ENCODE results near the gene NCEH1. TPM values are rescaled to one million over a fixed set of nuclear protein-coding genes. Genes with fewer than 3 reads are reported as not detected.
A peak's percentile ranks its signal among the peaks of the same experiment; 100 is the strongest.
"Not testable (repeated sequence)": the region's sequence is repeated elsewhere in the genome, so short reads cannot be mapped to it uniquely, and the experiment has no call there.

The NCEH1 gene, protein sequence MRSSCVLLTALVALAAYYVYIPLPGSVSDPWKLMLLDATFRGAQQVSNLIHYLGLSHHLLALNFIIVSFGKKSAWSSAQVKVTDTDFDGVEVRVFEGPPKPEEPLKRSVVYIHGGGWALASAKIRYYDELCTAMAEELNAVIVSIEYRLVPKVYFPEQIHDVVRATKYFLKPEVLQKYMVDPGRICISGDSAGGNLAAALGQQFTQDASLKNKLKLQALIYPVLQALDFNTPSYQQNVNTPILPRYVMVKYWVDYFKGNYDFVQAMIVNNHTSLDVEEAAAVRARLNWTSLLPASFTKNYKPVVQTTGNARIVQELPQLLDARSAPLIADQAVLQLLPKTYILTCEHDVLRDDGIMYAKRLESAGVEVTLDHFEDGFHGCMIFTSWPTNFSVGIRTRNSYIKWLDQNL
- 4.3 and 4.7 TPM in 2 replicates for total RNA-seq (2014; rRNA removed; shearing (Covaris generic); ENCODE audit: low replicate concordance)

DNA sequence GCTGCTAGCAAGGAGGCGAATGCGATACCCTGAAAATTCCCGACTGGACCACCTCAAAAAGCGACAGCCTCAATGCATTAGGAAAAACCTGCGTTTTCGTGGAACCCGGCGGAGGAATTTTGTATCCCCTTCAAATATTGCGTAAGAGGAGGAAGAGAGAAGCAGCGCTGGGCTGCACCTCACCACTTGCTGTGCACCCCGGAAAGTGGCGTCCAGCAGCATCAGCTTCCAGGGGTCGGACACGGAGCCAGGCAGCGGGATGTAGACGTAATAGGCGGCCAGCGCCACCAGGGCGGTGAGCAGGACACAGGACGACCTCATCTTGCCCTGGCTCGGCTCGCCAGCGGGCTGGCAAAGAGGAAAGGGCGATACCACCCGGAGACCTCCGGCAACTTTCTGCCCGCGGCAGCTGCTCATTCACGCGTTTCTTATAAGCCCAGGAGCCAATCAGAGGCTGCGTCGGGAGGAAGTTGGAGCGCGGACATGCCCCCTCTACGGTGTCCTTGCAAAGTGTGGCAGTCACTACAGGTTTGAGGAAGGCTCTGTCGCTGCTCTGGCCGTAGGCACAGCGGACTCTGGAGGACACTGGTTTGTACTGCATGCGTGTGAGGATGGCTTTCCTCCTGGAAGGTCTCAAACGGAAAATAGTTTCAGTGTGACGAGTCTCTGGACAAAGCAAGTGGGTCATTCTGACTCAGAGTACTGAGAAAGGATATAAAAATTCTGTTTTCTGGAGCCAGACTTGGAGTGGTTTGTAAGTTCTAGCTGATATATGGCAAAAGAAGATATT lies at the start of gene NCEH1:
TSS of gene NCEH1 (minus strand) at position 404 of the 790 bp plus-strand sequence. CDS start at position 321, 83 bp downstream.
- H3K4me3 ChIP-seq (ENCODE audit: low read length) = peak within 1 kb of the TSS; percentile 82
- H3K79me2 ChIP-seq (ENCODE audit: low read length) = no peaks in the 10 kb centered on the region
- H3K4me1 ChIP-seq (ENCODE audit: low read length) = peaks cover 19% of the 10 kb centered on the region
- 0 out of 2 replicates have a peak within 1 kb of the TSS, but pooled peaks have one; percentile 16 for H3K27ac ChIP-seq (ENCODE audit: low read length)
- H3K27me3 ChIP-seq (ENCODE audit: low read length) = no peaks in the 10 kb centered on the region
- H4K20me1 ChIP-seq (ENCODE audit: insufficient read depth, low read depth, low read length) = peaks cover 7% of the 10 kb centered on the region; the same call in 1 of the 2 replicates
- peak within 1 kb of the TSS; percentile 92 for H2AFZ ChIP-seq (ENCODE audit: low read length)
- H3K9ac ChIP-seq (ENCODE audit: low read length) = peak within 1 kb of the TSS; percentile 85
- no peaks in the 10 kb centered on the region for H3K36me3 ChIP-seq (ENCODE audit: insufficient read depth, low read length)
- H3K9me2 ChIP-seq (replicated peaks; ENCODE audit: insufficient read depth, low read length) = no peaks in the 10 kb centered on the region
- H3K4me2 ChIP-seq (ENCODE audit: low read depth, low read length, poor library complexity, severe bottlenecking) = peak within 1 kb of the TSS; percentile 94
- no peaks in the 10 kb centered on the region for H3K9me3 ChIP-seq (ENCODE audit: low read length)
- DNase-seq = peak; percentile 97

DNA sequence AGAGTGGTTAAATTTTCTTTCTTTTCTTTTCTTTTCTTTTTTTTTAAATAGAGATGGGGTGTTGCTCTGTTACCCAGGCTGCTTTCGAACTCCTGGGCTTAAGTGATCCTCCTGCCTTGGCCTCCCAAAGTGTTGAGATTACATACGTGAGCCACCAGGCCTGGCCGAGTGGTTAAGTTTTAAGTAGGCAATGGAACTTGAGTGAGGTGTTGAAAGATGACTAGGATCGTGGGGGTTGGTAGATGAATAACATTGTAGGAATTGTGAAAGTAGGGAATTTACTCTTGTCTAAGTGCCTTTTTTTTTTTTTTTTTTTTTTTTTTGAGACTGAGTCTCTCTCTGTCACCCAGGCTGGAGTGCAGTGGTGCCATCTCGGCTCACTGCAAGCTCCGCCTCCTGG lies 49.5 kb upstream of the NCEH1 start:
- not testable (repeated sequence) for H3K27ac ChIP-seq (ENCODE audit: low read length); H3K4me2 ChIP-seq (ENCODE audit: low read depth, low read length, poor library complexity, severe bottlenecking); H3K27me3 ChIP-seq (ENCODE audit: low read length); H3K9me3 ChIP-seq (ENCODE audit: low read length); DNase-seq; H4K20me1 ChIP-seq (ENCODE audit: insufficient read depth, low read depth, low read length); H2AFZ ChIP-seq (ENCODE audit: low read length); H3K4me1 ChIP-seq (ENCODE audit: low read length); H3K4me3 ChIP-seq (ENCODE audit: low read length); H3K9ac ChIP-seq (ENCODE audit: low read length); H3K9me2 ChIP-seq (replicated peaks; ENCODE audit: insufficient read depth, low read length)
- Histone ChIP-seq H3K36me3 (ENCODE audit: insufficient read depth, low read length) (peaks cover 69% of the 10 kb centered on the region; the same call in 1 of the 2 replicates), H3K79me2 (ENCODE audit: low read length) (peaks cover 20% of the 10 kb centered on the region)

DNA sequence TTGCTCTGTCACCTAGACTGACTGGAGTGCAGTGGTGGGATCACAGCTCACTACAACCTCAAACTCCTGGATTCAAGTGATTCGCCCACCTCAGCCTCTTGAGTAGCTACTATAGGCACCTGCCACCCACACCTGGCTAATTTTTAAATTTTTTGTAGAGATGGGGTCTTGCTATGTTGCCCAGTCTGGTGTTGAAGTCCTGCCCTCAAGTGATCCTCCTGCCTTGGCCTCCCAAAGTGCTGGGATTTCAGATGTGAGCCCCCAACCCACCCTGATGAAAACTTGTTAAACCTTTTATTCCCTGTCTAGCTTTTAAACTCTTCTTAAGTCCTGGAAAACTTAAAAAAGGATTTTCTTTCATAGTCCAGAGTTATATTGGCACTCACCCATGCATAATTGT lies 42.3 kb upstream of the NCEH1 start:
- no peaks in the 10 kb centered on the region for H3K27me3 ChIP-seq (ENCODE audit: low read length)
- H3K27ac ChIP-seq (ENCODE audit: low read length) = no peak overlapping the region
- H3K9me2 ChIP-seq (replicated peaks; ENCODE audit: insufficient read depth, low read length) = no peaks in the 10 kb centered on the region
- H3K4me2 ChIP-seq (ENCODE audit: low read depth, low read length, poor library complexity, severe bottlenecking) = no peak overlapping the region
- no peaks in the 10 kb centered on the region for H4K20me1 ChIP-seq (ENCODE audit: insufficient read depth, low read depth, low read length)
- H3K4me1 ChIP-seq (ENCODE audit: low read length) = peaks cover 20% of the 10 kb centered on the region
- no peak overlapping the region for H2AFZ ChIP-seq (ENCODE audit: low read length)
- peaks cover 60% of the 10 kb centered on the region for H3K79me2 ChIP-seq (ENCODE audit: low read length)
- no peak for DNase-seq
- H3K9me3 ChIP-seq (ENCODE audit: low read length) = no peaks in the 10 kb centered on the region
- H3K4me3 ChIP-seq (ENCODE audit: low read length) = no peak overlapping the region
- no peak overlapping the region for H3K9ac ChIP-seq (ENCODE audit: low read length)
- H3K36me3 ChIP-seq (ENCODE audit: insufficient read depth, low read length) = peaks cover 31% of the 10 kb centered on the region; the same call in 1 of the 2 replicates

- Histone ChIP-seq H2AFZ (ENCODE audit: low read length) (no peak overlapping the region), H3K9ac (ENCODE audit: low read length) (no peak overlapping the region), H3K4me3 (ENCODE audit: low read length) (no peak overlapping the region)
These were observed 41.8 kb upstream of the NCEH1 start for GRCh38 chr3:172752651-172753050.

DNA sequence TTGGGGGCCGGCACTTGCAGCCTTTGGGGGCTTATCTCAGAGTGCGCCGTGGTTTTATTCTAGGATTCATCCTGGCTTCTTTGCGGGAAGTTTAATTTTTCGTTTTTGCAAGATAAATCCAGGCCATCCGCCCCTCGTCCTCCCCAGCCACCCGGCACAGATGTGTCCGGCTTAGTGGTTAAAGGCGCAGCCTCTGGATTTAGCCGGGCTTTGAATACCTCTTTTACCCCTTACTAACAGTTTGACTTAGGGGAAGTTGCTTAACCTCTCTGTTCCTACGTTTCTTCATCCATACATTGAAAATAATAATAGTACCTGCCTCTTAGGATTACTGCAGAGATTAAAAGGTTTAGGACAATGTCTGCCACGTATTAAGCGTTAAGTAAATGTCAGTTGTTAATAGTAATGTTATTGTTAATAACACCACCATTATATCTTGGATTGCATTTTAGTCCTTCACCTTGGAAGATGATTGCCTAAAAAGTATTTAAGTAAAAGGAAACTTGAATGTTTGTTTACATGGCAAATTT lies 40.4 kb upstream of the NCEH1 start:
- Histone ChIP-seq H3K27me3 (ENCODE audit: low read length) (no peaks in the 10 kb centered on the region), H2AFZ (ENCODE audit: low read length) (peak overlapping the region; percentile 82), H4K20me1 (ENCODE audit: insufficient read depth, low read depth, low read length) (no peaks in the 10 kb centered on the region), H3K4me1 (ENCODE audit: low read length) (peaks cover 20% of the 10 kb centered on the region), H3K4me3 (ENCODE audit: low read length) (peak overlapping the region; percentile 95), H3K9me3 (ENCODE audit: low read length) (no peaks in the 10 kb centered on the region), H3K27ac (ENCODE audit: low read length) (peak overlapping the region; percentile 69), H3K4me2 (ENCODE audit: low read depth, low read length, poor library complexity, severe bottlenecking) (peak overlapping the region; percentile 95), H3K9ac (ENCODE audit: low read length) (peak overlapping the region; percentile 87), H3K9me2 (replicated peaks; ENCODE audit: insufficient read depth, low read length) (no peaks in the 10 kb centered on the region), H3K79me2 (ENCODE audit: low read length) (peaks cover 55% of the 10 kb centered on the region), H3K36me3 (ENCODE audit: insufficient read depth, low read length) (peaks cover 23% of the 10 kb centered on the region; the same call in 1 of the 2 replicates)
- DNase-seq = peak; percentile 74

More at GRCh38 chr3:172752651-172753050, 41.8 kb upstream of the NCEH1 start:
- DNase-seq = no peak
- Histone ChIP-seq H3K9me3 (ENCODE audit: low read length) (no peaks in the 10 kb centered on the region), H3K27ac (ENCODE audit: low read length) (no peak overlapping the region), H3K27me3 (ENCODE audit: low read length) (no peaks in the 10 kb centered on the region), H3K79me2 (ENCODE audit: low read length) (peaks cover 57% of the 10 kb centered on the region), H3K36me3 (ENCODE audit: insufficient read depth, low read length) (peaks cover 29% of the 10 kb centered on the region; the same call in 1 of the 2 replicates), H3K9me2 (replicated peaks; ENCODE audit: insufficient read depth, low read length) (no peaks in the 10 kb centered on the region), H4K20me1 (ENCODE audit: insufficient read depth, low read depth, low read length) (no peaks in the 10 kb centered on the region), H3K4me1 (ENCODE audit: low read length) (peaks cover 20% of the 10 kb centered on the region), H3K4me2 (ENCODE audit: low read depth, low read length, poor library complexity, severe bottlenecking) (peak overlapping the region; percentile 95)

DNA sequence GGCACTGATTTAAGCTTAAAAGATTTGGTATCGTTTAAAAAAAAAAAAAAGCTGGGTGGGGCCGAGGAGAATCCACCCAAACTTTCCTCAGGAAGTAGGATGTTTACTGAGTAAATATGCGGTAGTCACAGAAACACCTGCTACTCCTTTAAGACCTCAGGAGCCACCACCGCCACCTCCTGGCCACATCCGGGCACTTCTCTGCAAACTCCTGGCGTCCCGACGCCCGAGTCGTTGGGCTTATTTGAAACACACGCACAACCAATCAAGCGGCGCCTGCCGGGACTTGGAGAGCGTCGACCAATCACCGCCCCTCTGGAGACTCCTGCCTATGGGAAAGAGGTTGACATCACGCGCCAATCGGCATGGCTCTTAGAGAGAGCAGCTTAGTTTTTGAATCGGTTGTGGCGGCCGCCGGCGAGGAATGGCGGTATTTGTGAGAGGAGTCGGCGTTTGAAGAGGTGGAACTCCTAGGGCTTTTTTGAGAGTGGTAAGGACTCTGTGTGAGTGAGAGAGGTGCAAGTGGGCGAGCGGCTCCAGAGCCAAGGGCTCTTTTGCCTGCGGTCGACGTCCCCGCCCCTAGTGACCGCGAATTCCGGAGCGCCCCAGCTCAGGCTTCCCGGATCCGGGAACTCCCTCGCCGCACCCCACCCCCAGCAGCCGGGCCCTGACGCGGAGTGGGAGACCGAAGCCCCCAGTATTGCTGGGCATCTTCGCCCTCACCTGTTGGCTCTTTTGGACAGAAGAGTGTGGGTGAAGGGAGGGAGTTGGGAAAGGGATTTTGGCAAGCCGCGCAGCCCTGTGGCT lies 39.7 kb upstream of the NCEH1 start, which contains the start of gene ECT2:
TSS of gene ECT2 (plus strand) at position 359 of the 807 bp plus-strand sequence. CDS start 3,805 bp downstream, outside the sequence.
- Histone ChIP-seq H2AFZ (ENCODE audit: low read length) (peak within 1 kb of the TSS; percentile 82), H3K27ac (ENCODE audit: low read length) (peak within 1 kb of the TSS; percentile 69), H3K4me3 (ENCODE audit: low read length) (peak within 1 kb of the TSS; percentile 95), H3K27me3 (ENCODE audit: low read length) (no peaks in the 10 kb centered on the region), H3K4me1 (ENCODE audit: low read length) (peaks cover 20% of the 10 kb centered on the region), H3K4me2 (ENCODE audit: low read depth, low read length, poor library complexity, severe bottlenecking) (peak within 1 kb of the TSS; percentile 95), H4K20me1 (ENCODE audit: insufficient read depth, low read depth, low read length) (no peaks in the 10 kb centered on the region), H3K9me2 (replicated peaks; ENCODE audit: insufficient read depth, low read length) (no peaks in the 10 kb centered on the region), H3K36me3 (ENCODE audit: insufficient read depth, low read length) (peaks cover 16% of the 10 kb centered on the region; the same call in 1 of the 2 replicates), H3K9ac (ENCODE audit: low read length) (peak within 1 kb of the TSS; percentile 87), H3K79me2 (ENCODE audit: low read length) (peaks cover 49% of the 10 kb centered on the region), H3K9me3 (ENCODE audit: low read length) (no peaks in the 10 kb centered on the region)
- peak; percentile 99 for DNase-seq

GRCh38 chr3:172750069-172750367 lies 39.2 kb upstream of the NCEH1 start:
- peaks cover 20% of the 10 kb centered on the region for H3K4me1 ChIP-seq (ENCODE audit: low read length)
- no peak overlapping the region for H3K27ac ChIP-seq (ENCODE audit: low read length)
- H3K9ac ChIP-seq (ENCODE audit: low read length) = peak overlapping the region; percentile 59
- H2AFZ ChIP-seq (ENCODE audit: low read length) = peak overlapping the region; percentile 80
- peak overlapping the region; percentile 82 for H3K4me2 ChIP-seq (ENCODE audit: low read depth, low read length, poor library complexity, severe bottlenecking)
- peaks cover 43% of the 10 kb centered on the region for H3K79me2 ChIP-seq (ENCODE audit: low read length)
- H3K27me3 ChIP-seq (ENCODE audit: low read length) = no peaks in the 10 kb centered on the region
- H4K20me1 ChIP-seq (ENCODE audit: insufficient read depth, low read depth, low read length) = no peaks in the 10 kb centered on the region
- no peaks in the 10 kb centered on the region for H3K9me2 ChIP-seq (replicated peaks; ENCODE audit: insufficient read depth, low read length)
- no peak for DNase-seq
- peak overlapping the region; percentile 57 for H3K4me3 ChIP-seq (ENCODE audit: low read length)
- peaks cover 10% of the 10 kb centered on the region; the same call in 1 of the 2 replicates for H3K36me3 ChIP-seq (ENCODE audit: insufficient read depth, low read length)
- H3K9me3 ChIP-seq (ENCODE audit: low read length) = no peaks in the 10 kb centered on the region

All from Karpas-422 (cell line).